Esophagus squamous epithelium (tissue), 4 donors: Measurements from ENCODE around the gene COX6A1.

ENCODE experiments used
- CTCF ChIP-seq, 6 experiments: fragments of 450-650 bp in 4 of 6; fragments of 200-600 bp in 2 of 6; sonication (generic) in 2 of 6; IDR thresholded peaks; one replicate each; pipeline ENCODE4 v1.5.1; 2016 to 2019; ENCODE audit warnings: antibody characterized with exemption in 6 of 6, mild to moderate bottlenecking in 4 of 6, moderate library complexity in 4 of 6
- POLR2A ChIP-seq, 4 donors: fragments of 450-650 bp; IDR thresholded peaks; one replicate each; pipeline ENCODE4 v1.6.1; 2017; ENCODE audit warnings: antibody characterized with exemption in 4 of 4, mild to moderate bottlenecking in 4 of 4, moderate library complexity in 3 of 4

GRCh38 chr12:120462099-120462640, 24.3 kb downstream of the COX6A1 start:
- TF ChIP-seq POLR2A (IDR thresholded peaks at IDR 0.05) (no peak), CTCF (IDR thresholded peaks at IDR 0.05) (no peak)
